ENCODE data around the gene KBTBD4.

The KBTBD4 gene

DNA sequence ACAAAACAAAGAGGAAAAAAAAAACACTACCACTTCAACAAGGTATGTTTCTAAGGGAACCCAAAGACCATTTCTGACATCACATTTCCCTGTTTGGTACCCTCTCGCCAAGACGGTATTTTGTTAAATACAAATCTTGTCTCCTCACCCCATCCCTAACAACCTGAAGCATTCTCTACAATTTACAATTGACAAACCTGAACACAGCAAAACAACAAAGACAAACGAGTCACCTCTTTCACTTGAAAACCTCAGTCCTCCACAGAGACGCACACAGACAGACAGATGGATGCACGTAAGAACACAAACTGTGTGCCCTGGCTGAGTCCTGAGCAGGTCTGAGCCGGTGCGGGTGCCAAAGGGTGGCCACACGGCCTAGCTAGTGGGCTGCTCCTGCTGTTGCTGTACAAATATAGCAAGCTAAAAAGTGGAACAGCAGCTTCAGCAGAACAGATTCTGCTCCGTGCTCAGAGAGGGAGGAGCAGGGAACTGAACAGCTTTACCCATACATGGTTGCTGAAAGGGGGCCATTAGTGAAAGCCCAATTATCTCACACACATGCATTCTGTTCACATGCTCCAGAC lies 54.4 kb downstream of the KBTBD4 start:
- DNase-seq (ENCODE audit: low read depth), result no peak

DNA sequence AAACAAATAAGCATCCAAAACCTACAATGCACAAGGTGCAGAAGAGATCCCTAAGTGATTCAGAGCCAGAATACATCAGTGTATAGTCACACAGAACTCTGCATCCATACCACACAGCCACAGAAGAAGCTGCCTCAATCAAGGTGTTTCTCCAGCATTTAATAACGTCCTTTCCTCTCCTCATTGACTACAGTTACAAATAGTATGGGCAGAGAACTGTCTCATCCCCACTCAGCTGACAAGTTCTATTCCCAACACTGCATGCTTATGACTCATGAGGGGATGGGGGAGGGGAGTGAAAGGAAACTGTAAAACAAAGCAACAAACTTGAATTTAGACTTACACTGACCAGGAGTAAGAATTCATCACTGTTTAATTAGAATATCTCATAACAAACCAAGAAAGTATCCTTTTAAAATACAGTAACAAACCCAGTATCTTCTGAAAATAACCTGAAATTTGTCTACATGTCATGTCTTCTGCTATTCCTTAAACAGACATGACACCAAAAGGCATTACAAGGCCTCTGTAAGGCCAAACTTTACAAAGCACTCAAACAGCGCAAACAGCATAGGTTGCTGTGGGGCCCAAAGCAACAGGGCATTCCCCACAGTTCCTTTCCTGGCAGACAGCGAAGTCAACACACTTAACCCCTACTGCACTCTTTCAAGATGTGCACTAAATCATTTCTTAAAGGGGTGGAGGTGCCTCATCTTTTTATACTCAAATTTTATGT lies 55.1 kb downstream of the KBTBD4 start:
- DNase-seq (ENCODE audit: low read depth), result peak; percentile 71

Measured in fibroblast of the conjunctiva (primary cell).